Stimulated activated CD8-positive, alpha-beta memory T cell treated with anti-CD3 and anti-CD28 coated beads, Interleukin-15, amount 100 ng/mL, for 24 hours (primary cell): ENCODE measurements around the gene KNOP1.
"Not testable (repeated sequence)": the region's sequence is repeated elsewhere in the genome, so short reads cannot be mapped to it uniquely, and the experiment has no call there.

Source experiments
- DNase-seq: peaks from one replicate; pipeline ENCODE4 v3.0.0-alpha.2; 2020; ENCODE audit warnings: low read depth

Gene KNOP1

DNA sequence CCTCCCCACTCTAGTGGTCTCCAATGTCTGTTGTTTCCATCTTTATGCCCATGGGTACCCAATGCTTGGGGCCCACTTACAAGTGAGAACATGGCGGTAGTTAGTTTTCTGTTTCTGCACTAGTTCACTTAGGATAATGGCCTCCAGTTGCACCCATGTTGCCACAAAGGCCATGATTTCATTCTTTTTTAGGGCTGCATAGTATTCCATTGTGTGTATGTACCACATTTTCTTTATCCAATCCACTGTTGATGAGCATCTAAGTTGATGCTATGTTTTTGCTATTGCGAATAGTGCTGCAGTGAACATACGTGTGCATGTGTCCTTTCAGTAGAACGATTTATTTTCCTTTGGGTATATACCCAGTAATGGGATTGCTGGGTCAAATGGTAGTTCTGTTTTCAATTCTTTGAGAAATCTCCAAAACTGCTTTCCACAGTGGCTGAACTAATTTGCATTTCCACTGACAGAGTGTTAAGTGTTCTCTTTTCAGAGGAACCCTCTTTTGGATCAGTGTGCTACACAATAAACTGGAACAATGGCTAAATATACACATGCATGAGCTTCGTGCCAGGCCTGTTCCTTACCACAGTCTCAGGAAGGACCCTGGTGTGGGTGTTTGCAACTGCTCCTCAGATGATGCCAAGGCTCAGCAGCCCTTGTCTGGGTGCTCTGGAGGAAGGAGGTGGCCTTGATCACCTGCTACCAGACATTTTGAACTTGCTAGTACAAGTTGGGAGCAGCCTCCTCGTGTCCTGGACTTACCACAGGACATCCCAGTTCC lies 34.4 kb downstream of the KNOP1 start:
- DNase-seq, result no peak

DNA sequence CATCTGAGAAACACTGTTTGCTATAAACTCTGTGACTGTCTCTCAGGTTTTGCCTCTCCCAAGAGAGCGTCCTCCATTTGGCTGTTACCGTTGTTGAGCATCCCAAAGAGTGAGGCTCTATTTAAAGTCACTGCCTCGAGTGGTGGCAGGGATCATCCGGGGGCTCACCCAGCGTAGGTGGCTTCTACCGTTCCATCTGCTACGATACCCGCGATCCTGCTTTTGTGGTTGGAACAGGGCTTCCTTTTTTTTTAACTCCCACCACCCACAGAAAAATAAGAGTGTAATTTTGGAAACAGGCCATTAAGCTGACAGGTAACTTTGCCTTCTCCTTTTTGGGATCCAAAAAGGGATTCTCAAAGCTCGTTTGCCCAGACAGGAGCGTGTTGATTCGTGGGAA lies 36.4 kb downstream of the KNOP1 start:
- DNase-seq, result no peak

DNA sequence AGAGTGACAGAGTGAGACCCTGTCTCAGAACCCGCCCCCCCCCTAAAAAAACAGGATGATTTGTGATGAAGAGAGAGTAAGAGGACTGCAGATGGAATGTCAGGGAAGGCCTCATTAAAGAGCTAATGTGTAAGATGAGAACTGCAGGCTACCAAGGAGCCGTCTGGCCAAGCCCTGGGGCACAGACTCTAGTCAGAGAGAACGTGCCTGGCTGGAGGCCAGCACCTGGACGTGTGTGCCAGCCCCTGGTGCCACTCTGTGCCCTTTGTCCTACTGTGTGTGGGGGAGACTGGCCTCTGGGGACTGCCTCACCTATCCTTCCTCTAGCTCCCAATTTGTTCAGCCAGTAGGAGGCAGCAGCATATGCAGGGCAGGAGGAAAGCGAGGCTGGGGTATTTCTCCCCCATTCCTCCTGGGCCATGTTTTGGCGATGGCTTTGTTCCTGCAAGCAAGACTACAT lies 37.1 kb downstream of the KNOP1 start:
- no peak for DNase-seq

DNA sequence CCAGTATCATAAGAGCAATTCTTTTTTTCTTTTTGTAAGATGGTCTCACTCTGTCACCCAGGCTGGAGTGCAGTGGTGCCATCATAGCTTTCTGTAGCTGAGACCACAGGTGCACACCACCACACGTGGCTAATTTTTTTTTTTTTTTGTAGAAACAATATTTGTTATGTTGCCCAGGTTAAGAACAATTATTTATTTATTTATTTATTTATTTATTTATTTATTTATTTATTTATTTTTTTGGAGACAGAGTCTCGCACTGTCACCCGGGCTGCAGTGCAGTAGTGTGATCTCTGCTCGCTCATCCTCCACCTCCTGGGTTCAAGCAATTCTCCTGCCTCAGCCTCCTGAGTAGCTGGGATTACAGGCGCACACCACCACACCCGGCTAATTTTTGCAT lies 38.7 kb downstream of the KNOP1 start:
- DNase-seq, result not testable (repeated sequence)

DNA sequence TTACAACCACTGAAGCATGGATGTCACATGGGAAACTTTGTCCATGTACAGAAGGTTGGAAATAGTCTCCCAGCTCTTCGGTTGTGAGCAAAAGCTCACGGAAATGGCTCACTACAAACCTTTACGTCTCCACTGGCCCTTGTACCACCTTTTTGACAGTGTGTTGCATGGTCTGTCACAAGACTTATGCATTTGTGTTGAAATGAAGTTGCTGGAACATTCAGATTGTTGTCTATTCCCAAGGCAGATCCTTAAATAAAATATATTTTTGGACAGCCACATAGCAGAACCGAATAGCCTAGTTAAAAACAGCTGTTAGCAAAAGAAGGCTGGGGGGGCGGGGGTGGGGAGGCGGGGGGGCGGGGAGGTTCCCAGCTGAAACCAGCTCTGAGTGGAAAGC lies 39.2 kb downstream of the KNOP1 start:
- DNase-seq, result no peak

DNA sequence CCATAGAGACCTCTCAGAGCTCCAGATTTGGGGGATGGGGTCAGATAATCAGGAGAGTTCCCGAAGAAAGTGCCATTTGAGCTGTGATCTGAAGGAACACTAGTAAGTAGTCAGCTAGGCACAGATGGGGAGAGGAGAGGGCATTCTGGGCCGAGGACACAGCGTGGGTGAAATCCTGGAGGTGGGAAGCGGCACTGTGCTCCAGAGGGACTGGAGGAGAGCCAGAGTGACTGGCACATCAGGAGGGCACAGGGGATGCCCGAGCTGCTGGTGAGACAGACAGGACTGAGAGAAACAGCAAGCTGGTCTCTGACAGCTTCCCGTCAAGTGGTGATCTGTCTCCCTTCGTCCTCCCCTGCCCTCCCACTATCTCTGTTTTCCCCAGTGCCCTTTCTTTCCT lies 40.6 kb downstream of the KNOP1 start:
- DNase-seq, result no peak

DNA sequence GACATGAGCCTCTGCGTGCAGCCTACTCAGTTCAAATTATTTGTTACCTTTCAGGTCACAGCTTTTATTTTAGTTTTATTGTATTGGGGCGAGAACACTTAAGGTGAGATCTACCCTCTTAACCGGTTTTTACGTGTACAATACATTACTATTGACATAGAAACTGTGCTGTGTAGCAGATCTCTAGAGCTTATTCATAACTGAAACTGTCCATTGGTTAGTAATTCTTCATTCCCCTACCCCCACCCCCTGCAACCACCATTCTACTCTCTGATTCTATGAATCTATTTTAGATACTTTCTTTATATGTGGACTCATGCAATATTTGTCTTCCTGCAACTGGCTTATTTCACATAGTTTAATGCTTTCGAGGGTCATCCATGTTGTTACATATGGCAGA lies 43.5 kb downstream of the KNOP1 start:
- no peak for DNase-seq

DNA sequence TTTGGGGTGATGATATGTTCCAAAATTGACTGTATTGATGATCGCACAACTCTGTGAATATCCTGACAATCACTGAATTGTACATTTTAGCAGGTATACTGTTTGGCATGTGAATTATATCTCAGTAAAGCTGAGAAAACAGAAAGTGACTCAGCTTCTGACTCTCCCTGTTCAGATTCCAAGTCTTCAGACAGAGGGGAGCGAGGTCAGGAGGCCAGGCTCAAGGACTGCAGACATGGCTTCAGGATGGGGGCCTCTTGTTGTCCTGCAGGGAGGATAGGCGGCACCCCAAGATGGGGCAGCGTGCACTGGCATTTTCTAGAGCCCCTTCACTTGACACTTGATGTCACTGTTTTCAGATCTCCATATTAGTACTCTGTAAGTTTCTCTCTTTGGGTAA lies 45.6 kb downstream of the KNOP1 start:
- no peak for DNase-seq

DNA sequence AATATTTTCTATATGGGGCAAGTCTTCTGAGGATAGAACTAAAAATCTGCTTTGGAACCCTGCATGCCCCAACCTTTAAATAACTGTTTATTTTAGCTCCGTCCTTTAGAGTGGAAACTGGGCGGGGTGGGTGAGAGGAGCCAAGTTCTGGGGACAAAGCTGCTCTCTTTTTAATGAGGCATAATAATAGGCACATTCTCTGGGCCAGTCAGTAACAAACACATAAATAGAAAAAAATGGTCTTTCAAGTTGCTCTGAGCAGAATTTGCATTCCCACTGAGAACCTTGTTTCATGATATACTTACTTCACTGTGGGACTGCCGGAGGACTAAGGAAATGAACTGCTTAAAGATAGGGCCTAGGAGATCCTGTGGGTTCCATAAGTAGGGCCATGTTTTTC lies 51.5 kb downstream of the KNOP1 start:
- no peak for DNase-seq

DNA sequence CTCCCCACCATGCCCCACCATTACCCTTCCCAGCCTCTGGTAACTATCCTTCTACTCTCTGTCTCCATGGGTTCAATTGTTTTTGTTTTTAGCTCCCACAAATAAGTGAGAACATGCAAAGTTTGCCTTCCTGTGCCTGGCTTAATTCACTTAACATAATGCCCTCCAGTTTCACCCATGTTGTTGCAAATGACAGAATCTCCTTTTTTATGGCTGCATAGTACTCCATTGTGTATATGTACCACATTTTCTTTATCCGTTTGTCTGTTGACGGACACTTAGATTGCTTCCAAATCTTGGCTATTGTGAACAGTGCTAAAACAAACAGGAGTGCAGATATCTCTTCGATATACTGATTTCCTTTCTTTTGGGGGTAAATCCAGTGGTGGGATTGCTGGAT lies 52.7 kb downstream of the KNOP1 start:
- DNase-seq, result not testable (repeated sequence)

DNA sequence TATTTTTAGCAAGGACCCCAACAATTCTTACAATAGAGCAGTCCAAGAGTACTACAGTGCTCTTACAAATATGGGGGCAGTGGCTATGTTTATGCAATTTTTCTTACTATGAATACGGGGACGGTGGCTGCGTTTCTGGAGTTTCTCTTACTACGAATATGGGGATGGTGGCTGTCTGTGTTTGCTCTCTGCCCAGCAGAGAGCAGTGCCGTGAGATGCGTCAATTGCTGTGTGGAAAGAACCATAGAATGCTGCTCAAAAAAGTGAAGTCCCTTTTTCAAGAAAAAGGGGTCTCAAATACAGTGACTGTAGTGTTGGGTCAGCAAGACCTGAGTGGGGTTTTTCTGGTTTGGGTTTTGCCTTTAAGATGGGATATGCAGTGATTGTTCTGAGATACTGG lies 53.9 kb downstream of the KNOP1 start:
- no peak for DNase-seq

DNA sequence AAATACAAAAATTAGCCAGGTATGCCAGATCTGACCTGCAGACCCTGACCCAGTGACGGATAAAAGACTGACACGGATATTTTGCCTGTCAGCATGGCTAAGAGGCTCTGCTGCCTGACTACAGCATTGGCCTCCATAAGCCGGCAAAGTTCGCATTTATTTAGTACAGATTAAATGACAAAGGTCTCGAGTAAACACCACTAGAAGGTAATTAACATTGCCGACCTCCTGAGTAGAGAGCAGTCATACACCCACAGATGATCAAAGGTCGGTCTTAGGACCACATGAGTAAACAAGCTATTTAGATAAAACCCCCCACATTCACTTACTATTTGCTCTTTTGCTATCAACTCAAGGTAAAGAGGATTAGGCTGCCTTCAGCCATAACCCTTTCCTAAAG lies 55.7 kb downstream of the KNOP1 start:
- no peak for DNase-seq

DNA sequence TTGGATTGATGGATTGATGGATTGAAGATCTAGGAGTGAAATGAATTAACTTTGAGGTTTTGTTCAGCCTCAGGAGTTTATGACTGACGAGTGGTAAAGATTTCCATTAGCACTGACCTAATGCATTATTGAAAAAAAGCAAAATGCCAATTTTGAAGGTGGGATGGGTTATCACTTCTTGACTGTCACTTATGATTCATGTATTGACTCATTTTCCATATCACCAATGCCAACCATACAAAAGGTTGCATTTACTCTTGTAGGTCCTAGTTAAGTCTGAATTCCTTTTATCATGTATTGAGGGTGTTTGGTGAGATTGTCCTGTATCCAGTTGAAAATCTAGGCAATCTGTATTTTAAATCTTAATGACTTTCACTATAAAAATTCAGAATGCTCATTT lies 57.6 kb downstream of the KNOP1 start:
- DNase-seq, result no peak

DNA sequence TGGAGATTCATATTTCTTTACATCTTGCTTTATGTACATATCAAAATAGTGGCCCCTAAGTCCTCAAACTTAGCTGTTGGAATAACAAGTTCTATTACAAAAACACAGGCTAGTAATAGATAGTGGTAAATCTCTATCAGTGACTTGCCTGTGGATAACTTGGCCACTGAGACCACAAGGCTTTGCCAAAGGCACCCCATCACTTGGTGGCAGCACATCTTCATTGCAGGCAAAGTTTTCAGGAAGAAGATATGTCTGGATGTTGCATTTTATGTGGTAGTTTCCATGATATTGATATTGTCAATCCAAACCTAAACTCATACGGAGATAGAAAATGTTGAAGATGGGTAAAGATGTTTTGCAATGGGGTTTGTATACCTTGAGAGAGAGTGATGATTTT lies 58.5 kb downstream of the KNOP1 start:
- no peak for DNase-seq

DNA sequence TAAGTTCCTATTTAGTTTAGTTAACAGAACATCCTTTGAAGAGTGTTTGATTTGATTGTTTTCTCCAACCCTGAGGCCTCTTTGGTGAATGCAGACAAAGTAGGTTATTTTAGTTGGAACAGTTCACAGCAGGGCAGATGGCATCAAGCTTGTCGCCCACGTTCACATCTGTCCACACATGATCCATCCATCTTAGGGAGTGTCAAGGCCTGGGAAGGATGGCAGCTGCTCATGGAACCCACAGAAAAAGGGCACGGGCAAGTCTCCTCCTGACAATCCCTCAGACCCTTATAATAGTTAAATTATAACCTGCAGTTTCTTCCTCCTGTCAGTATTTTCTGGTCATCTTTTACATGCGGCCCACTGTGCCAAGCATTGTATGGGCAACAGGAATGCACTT lies 60.2 kb downstream of the KNOP1 start:
- no peak for DNase-seq

DNA sequence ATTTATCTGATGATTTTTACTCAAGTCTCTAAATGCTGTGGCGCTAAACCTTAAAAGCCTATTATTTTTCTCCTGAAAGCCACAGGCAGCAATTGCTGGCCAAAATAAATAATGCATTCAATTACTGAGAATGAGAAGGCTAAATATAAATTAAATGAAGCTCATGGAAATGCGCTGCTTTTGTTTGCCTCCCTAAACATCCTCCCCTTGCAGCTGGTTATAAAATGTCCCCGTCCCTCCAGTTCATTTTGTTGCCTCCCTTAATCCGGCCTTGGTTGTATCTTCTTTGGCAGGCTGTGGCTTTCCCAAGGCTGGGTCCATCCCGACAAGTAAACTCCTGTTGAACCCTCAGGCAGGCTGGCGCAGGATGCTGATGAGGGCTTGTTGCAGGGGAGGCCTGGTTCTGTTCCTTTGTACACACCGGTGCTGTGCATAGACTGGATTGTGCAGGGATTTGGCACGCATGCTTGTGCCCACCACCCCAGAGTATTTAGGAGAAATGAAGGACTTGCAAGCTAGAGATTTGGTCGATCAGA lies 62.7 kb downstream of the KNOP1 start:
- DNase-seq, result no peak

DNA sequence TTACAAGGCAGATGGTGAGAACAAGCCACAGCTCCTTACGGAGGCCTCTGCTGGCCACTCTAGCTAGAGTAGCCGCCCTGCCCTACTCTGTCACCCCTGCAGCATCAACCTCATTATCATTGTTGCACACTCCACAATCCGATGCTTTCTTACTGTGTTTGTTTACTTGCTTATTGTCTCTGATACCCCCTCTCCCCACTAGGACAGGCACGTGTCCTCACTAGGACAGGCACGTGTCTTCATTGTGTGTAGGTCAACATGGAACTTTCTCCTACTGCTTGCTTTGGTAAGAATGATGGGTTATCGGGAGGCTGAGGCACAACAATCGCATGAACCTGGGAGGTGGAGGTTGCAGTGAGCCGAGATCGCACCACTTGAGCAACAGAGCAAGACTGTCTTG lies 63.9 kb downstream of the KNOP1 start:
- no peak for DNase-seq
